Measurements from ENCODE around the gene CACNA2D3. TPM values are rescaled to one million over a fixed set of nuclear protein-coding genes. Genes with fewer than 3 reads are reported as not detected.

The CACNA2D3 gene
- total and polyA plus RNA-seq, 3 experiments from 2014 or later, result not detected

GRCh38 chr3:54783611-54784010 is 661.3 kb downstream of the CACNA2D3 start:
- Mint-ChIP-seq H3K36me3 (no peaks in the 10 kb centered on the region), H3K4me3 (no peak overlapping the region), H3K9me3 (peaks cover 0 to 5% (median 2%) of the 10 kb centered on the region in 5 donors), H3K27ac (no peak overlapping the region), H3K4me1 (no peaks in the 10 kb centered on the region), H3K27me3 (peaks cover 0 to 2% of the 10 kb centered on the region in 2 donors)
- Histone ChIP-seq H3K36me3 (ENCODE audit: insufficient read depth, low read length) (no peaks in the 10 kb centered on the region), H3K4me1 (ENCODE audit: insufficient read depth, low read length) (no peaks in the 10 kb centered on the region), H3K27me3 (ENCODE audit: insufficient read depth, low read length, poor library complexity, severe bottlenecking) (no peaks in the 10 kb centered on the region), H3K9me3 (ENCODE audit: low read length) (no peaks in the 10 kb centered on the region), H3K27ac (ENCODE audit: low read depth, low read length) (no peak overlapping the region), H3K4me3 (ENCODE audit: low read length) (no peak overlapping the region)
- DNase-seq, result no peak
- CTCF ChIA-PET, result no interaction called here
- POLR2A ChIA-PET, result no interaction called here

DNA sequence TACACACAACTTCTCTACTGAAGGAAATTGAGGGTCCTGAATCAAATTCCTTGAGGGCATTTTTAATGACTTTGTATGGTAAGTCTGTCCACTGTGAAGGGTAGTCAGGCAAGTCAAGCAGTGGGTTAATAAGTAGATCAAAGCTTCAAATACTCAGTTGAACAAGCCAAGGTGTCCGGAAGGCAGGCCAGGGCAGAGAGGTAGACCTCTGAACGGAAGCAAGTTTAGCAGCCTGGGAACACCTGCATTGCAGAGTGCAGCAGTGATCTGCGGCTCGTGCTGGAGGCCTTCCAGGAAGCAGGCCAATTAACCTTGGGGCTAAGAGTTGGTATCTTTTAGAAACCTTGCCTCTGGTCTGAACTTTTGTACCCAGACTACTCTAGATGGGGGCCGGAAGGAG is 661.7 kb downstream of the CACNA2D3 start:
- H3K36me3 ChIP-seq (ENCODE audit: insufficient read depth, low read length), result no peaks in the 10 kb centered on the region
- Mint-ChIP-seq H3K4me3 (no peak overlapping the region), H3K27ac (peak overlapping the region in 1 of 8 donors; percentile 54), H3K36me3 (no peaks in the 10 kb centered on the region), H3K4me1 (no peaks in the 10 kb centered on the region), H3K9me3 (peaks cover 0 to 5% (median 2%) of the 10 kb centered on the region in 5 donors), H3K27me3 (peaks cover 0 to 2% of the 10 kb centered on the region in 2 donors)
- no peaks in the 10 kb centered on the region for H3K4me1 ChIP-seq (ENCODE audit: insufficient read depth, low read length)
- ChIA-PET CTCF (no interaction called here), POLR2A (no interaction called here)
- DNase-seq, result no peak
- H3K4me3 ChIP-seq (ENCODE audit: low read length), result no peak overlapping the region
- H3K9me3 ChIP-seq (ENCODE audit: low read length), result no peaks in the 10 kb centered on the region
- H3K27me3 ChIP-seq (ENCODE audit: insufficient read depth, low read length, poor library complexity, severe bottlenecking), result no peaks in the 10 kb centered on the region
- H3K27ac ChIP-seq (ENCODE audit: low read depth, low read length), result no peak overlapping the region

DNA sequence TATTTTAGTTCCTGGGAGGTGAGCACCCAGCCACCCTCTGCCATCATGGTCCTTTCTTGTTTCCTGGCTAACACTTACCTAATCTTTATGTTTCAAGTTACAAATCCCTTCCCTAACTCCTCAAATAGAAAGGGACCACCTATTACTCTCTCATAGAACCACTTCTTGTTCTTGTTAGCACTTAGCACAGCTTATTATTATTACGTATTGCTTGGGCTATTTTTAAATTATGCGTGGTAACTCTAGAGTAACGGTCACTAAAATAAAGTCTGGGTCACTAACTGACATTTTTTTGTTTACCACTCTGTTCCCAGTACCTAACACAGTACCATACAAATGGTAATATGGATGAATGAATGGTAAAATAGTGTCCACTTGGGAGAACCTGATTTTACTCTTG is 663.6 kb downstream of the CACNA2D3 start:
- Mint-ChIP-seq H3K27me3 (peaks cover 0 to 2% of the 10 kb centered on the region in 2 donors), H3K4me3 (peak overlapping the region in 1 of 7 donors; percentile 29), H3K27ac (no peak overlapping the region), H3K9me3 (peaks cover 0 to 4% (median 0%) of the 10 kb centered on the region in 5 donors), H3K4me1 (no peaks in the 10 kb centered on the region), H3K36me3 (no peaks in the 10 kb centered on the region)
- H3K36me3 ChIP-seq (ENCODE audit: insufficient read depth, low read length), result no peaks in the 10 kb centered on the region
- no peaks in the 10 kb centered on the region for H3K27me3 ChIP-seq (ENCODE audit: insufficient read depth, low read length, poor library complexity, severe bottlenecking)
- H3K27ac ChIP-seq (ENCODE audit: low read depth, low read length), result no peak overlapping the region
- H3K4me3 ChIP-seq (ENCODE audit: low read length), result no peak overlapping the region
- CTCF ChIA-PET, result no interaction called here
- H3K4me1 ChIP-seq (ENCODE audit: insufficient read depth, low read length), result no peaks in the 10 kb centered on the region
- H3K9me3 ChIP-seq (ENCODE audit: low read length), result no peaks in the 10 kb centered on the region
- POLR2A ChIA-PET, result no interaction called here
- DNase-seq, result no peak

- H3K4me1 Mint-ChIP-seq, result no peaks in the 10 kb centered on the region
- H3K27me3 Mint-ChIP-seq, result peaks cover 0 to 2% of the 10 kb centered on the region in 2 donors
- DNase-seq, result no peak
- Histone ChIP-seq H3K27ac (ENCODE audit: low read depth, low read length) (no peak overlapping the region), H3K9me3 (ENCODE audit: low read length) (no peaks in the 10 kb centered on the region), H3K27me3 (ENCODE audit: insufficient read depth, low read length, poor library complexity, severe bottlenecking) (no peaks in the 10 kb centered on the region), H3K4me3 (ENCODE audit: low read length) (no peak overlapping the region), H3K4me1 (ENCODE audit: insufficient read depth, low read length) (no peaks in the 10 kb centered on the region), H3K36me3 (ENCODE audit: insufficient read depth, low read length) (no peaks in the 10 kb centered on the region)
- peaks cover 0 to 10% (median 0%) of the 10 kb centered on the region in 5 donors for H3K9me3 Mint-ChIP-seq
- H3K4me3 Mint-ChIP-seq, result no peak overlapping the region
- no peaks in the 10 kb centered on the region for H3K36me3 Mint-ChIP-seq
- ChIA-PET CTCF (no interaction called here), POLR2A (no interaction called here)
- no peak overlapping the region for H3K27ac Mint-ChIP-seq
Observed at GRCh38 chr3:54790051-54790450, 667.7 kb downstream of the CACNA2D3 start.

DNA sequence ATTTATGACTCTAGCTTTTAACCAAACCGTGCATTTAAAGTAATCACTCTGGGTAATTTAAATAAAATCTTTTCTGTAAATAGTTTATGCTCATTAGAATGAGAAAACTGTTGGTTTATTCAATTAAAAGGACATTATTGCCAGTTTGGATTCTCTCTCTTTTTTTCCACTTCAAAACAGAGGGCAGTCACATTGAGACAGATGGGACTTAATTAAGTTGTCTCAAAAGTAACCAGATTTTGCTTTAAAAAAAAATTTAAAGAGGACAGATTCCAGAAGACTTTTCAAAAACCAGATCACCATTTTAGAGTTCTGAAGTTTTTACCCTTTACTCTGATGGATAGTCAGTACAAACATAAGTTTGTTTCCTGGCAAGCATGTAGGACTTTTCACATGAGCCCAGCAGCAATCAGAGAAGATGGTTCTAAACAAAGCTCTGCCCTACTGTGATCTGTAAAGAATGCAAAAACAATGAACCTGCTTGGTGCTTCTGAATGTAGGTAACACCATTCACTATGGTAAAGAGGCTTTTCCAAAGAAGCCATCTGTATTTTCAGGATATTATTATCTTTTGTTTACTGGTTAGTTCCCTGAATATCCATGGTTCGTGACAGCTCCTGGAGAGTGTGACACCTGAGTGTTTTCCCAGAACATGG is 669.3 kb downstream of the CACNA2D3 start:
- Histone ChIP-seq H3K4me3 (ENCODE audit: low read length) (no peak overlapping the region), H3K27ac (ENCODE audit: low read depth, low read length) (no peak overlapping the region), H3K9me3 (ENCODE audit: low read length) (no peaks in the 10 kb centered on the region), H3K27me3 (ENCODE audit: insufficient read depth, low read length, poor library complexity, severe bottlenecking) (no peaks in the 10 kb centered on the region), H3K4me1 (ENCODE audit: insufficient read depth, low read length) (no peaks in the 10 kb centered on the region), H3K36me3 (ENCODE audit: insufficient read depth, low read length) (no peaks in the 10 kb centered on the region)
- no peak overlapping the region for H3K4me3 Mint-ChIP-seq
- peaks cover 0 to 20% (median 2%) of the 10 kb centered on the region in 5 donors for H3K9me3 Mint-ChIP-seq
- DNase-seq, result no peak
- H3K4me1 Mint-ChIP-seq, result no peaks in the 10 kb centered on the region
- ChIA-PET CTCF (no interaction called here), POLR2A (no interaction called here)
- H3K27me3 Mint-ChIP-seq, result peaks cover 0 to 2% of the 10 kb centered on the region in 2 donors
- no peak overlapping the region for H3K27ac Mint-ChIP-seq
- H3K36me3 Mint-ChIP-seq, result no peaks in the 10 kb centered on the region

GRCh38 chr3:54792584-54792983 is 670.2 kb downstream of the CACNA2D3 start:
- Histone ChIP-seq H3K36me3 (ENCODE audit: insufficient read depth, low read length) (no peaks in the 10 kb centered on the region), H3K9me3 (ENCODE audit: low read length) (no peaks in the 10 kb centered on the region), H3K4me3 (ENCODE audit: low read length) (no peak overlapping the region), H3K4me1 (ENCODE audit: insufficient read depth, low read length) (no peaks in the 10 kb centered on the region), H3K27ac (ENCODE audit: low read depth, low read length) (no peak overlapping the region), H3K27me3 (ENCODE audit: insufficient read depth, low read length, poor library complexity, severe bottlenecking) (no peaks in the 10 kb centered on the region)
- Mint-ChIP-seq H3K9me3 (peaks cover 0 to 20% (median 2%) of the 10 kb centered on the region in 5 donors), H3K4me1 (no peaks in the 10 kb centered on the region), H3K4me3 (no peak overlapping the region), H3K36me3 (no peaks in the 10 kb centered on the region), H3K27ac (no peak overlapping the region), H3K27me3 (peaks cover 0 to under 1% of the 10 kb centered on the region in 2 donors)
- POLR2A ChIA-PET, result no interaction called here
- DNase-seq, result no peak
- CTCF ChIA-PET, result no interaction called here

- no peaks in the 10 kb centered on the region for H3K4me1 Mint-ChIP-seq
- H3K9me3 ChIP-seq (ENCODE audit: low read length), result no peaks in the 10 kb centered on the region
- no peaks in the 10 kb centered on the region for H3K36me3 Mint-ChIP-seq
- no peaks in the 10 kb centered on the region for H3K36me3 ChIP-seq (ENCODE audit: insufficient read depth, low read length)
- no peak overlapping the region for H3K4me3 ChIP-seq (ENCODE audit: low read length)
- no peak overlapping the region for H3K27ac Mint-ChIP-seq
- H3K9me3 Mint-ChIP-seq, result peaks cover 0 to 16% (median 2%) of the 10 kb centered on the region in 5 donors
- H3K4me3 Mint-ChIP-seq, result no peak overlapping the region
- no peak for DNase-seq
- ChIA-PET CTCF (no interaction called here), POLR2A (no interaction called here)
- no peaks in the 10 kb centered on the region for H3K27me3 ChIP-seq (ENCODE audit: insufficient read depth, low read length, poor library complexity, severe bottlenecking)
- no peak overlapping the region for H3K27ac ChIP-seq (ENCODE audit: low read depth, low read length)
- no peaks in the 10 kb centered on the region for H3K4me1 ChIP-seq (ENCODE audit: insufficient read depth, low read length)
- H3K27me3 Mint-ChIP-seq, result no peaks in the 10 kb centered on the region
Observed at GRCh38 chr3:54793171-54793570, 670.8 kb downstream of the CACNA2D3 start.

GRCh38 chr3:54797111-54797510 is 674.8 kb downstream of the CACNA2D3 start:
- Histone ChIP-seq H3K9me3 (ENCODE audit: low read length) (peaks cover 3% of the 10 kb centered on the region), H3K27ac (ENCODE audit: low read depth, low read length) (no peak overlapping the region), H3K4me3 (ENCODE audit: low read length) (no peak overlapping the region), H3K27me3 (ENCODE audit: insufficient read depth, low read length, poor library complexity, severe bottlenecking) (no peaks in the 10 kb centered on the region), H3K4me1 (ENCODE audit: insufficient read depth, low read length) (no peaks in the 10 kb centered on the region), H3K36me3 (ENCODE audit: insufficient read depth, low read length) (no peaks in the 10 kb centered on the region)
- DNase-seq, result no peak
- Mint-ChIP-seq H3K27ac (no peak overlapping the region), H3K27me3 (no peaks in the 10 kb centered on the region), H3K36me3 (no peaks in the 10 kb centered on the region), H3K4me3 (no peak overlapping the region), H3K4me1 (no peaks in the 10 kb centered on the region), H3K9me3 (peaks cover 0 to 15% (median 4%) of the 10 kb centered on the region in 5 donors)
- CTCF ChIA-PET, result no interaction called here
- POLR2A ChIA-PET, result no interaction called here

All from CD8-positive, alpha-beta memory T cell (primary cell).